NCI-H2196 treated with DMSO at 0.1 percent for 48 hours (cell line): ENCODE results near the gene ZFP57.

Experiments
- DNase-seq: peaks from one replicate; lab custom pipeline; 2025; ENCODE audit not compliant: unreplicated experiment; lab: John Stamatoyannopoulos, UW

The ZFP57 gene

GRCh38 chr6:29626948-29627754 lies 53.8 kb downstream of the ZFP57 start:
- no peak for DNase-seq

GRCh38 chr6:29625337-29625930 lies 55.5 kb downstream of the ZFP57 start:
- DNase-seq, result no peak

- no peak for DNase-seq
Measured at GRCh38 chr6:29624520-29624961, 56.4 kb downstream of the ZFP57 start.
